HL-60/S4 treated with phorbol 12-myristate 13-acetate at 8.2 ng/mL for 4 days and 3 days (cell line): ENCODE results near the gene GSDMA.

Experiments used
- in situ Hi-C: fragments of 300-500 bp; cut with MboI; formaldehyde crosslinking; loops from 2 replicates; pipeline ENCODE4 v1.15.0; 2022; ENCODE audit warnings: low sequenced_read_pairs

The GSDMA gene

DNA sequence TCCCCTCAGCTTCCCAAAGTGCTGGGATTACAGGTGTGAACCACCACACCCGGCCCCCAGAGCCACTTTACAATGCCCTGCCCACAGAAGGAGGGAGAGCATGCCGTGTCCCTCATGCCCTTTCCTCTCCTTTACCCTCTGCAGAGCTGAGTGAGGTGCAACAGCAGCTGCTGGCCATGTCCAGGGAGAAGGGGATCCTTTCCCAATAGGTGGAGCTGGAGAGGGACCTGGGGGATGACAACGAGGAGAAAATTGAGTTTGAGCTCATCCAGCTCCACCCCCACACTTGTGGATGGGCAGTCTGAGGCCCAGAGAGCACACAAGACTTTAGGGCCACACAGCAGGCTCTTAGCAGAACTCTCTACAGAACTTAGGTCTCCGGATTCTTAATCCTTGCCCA lies 7.9 kb upstream of the GSDMA start:
- in situ Hi-C loops, result no loop called here

DNA sequence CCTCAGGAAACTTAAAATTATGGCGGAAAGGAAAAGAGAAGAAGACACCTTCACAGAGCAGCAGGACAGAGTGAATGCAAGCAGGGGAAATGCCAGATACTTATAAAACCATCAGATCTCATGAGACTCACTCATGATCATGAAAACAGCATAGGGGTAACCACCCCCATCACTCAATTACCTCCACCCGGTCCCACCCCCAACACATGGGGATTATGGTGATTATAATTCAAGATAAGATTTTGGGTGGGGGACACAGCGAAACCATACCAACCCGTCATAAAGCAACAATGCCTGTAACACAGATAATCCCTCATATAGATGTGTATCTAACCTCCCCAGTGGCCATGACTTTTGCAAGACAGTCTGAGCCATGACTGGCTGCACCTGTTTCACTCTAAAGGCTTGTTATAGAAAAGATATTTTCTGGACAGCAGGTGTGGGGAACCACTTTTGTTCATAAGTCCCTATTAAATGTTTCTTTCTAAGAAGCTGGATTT lies 7.0 kb upstream of the GSDMA start:
- in situ Hi-C loops, result no loop called here

DNA sequence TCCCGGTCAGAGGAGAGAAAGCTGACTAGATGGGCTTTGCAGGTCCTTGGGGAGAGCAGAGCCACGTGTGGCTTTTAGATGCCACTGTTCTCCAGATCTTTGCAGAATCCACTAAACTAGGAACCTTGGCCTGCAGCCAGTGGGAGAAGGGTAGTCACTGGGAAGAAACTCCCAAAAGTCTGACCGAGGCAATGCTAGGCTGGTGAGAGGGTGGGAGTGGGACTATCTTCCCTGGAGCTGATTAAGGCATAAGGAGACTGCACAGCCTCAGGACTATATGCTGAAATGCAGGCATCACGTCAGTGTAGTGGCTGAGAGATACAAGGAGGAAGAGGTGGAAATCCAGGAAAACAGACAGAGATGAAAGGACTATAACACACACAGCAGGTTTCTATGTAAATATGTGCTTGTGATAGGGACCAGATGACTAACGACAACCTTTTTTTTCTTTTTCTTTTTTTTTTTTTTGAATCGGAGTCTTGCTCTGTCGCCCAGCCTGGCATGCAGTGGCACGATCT lies 2.2 kb upstream of the GSDMA start:
- in situ Hi-C loops, result no loop called here

DNA sequence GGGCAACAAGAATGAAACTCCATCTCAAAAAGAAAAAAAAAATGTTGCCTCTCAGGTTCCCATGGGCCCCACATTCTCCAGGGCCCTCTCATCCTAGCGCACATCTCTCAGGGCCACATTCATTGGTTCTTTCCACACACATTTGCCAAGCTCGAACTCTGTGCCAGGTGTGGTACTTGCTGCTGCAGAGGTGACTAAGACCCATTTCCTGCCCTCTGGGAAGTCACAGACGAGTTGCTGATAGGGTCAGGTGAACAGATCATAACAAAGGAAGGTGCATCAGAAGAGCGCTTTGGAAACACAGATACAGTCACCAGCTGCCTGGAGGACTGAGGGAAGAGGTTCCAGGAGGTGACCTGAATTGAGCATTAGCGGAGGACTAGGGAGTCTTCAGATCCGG lies 1.0 kb downstream of the GSDMA start:
- in situ Hi-C loops, result no loop called here

DNA sequence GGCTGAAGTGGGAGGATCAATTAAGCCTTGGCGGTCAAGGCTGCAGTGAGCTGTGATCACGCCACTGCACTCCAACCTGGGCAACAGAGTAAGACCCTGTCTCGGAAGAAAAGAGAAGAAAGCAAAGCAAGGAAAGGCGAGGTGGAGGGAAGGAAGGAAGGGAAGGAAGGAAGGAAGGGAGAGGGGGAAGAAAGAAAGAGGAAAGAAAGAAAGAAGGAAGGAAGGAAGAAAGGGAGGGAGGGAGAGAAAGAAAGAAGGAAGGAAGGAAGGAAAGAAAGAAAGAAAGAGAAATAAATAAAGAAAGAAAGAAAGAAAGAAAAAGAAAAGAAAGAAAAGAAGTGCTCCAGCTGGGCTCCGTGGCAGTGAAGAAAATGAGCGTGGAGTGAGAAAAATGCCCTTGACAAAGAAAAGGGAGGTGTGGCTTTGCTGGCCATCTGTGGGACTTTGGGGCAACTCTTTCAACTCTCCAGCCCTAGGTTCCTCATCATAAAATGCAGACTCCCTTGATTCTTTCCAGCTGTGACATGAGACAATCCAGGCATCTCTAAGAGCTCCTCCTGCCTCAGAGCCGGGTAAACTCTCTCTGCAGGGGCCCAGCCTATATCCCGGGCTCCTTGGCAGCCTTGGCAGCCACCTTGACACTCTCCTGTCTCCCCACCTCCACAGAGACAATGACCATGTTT lies 2.4 kb downstream of the GSDMA start:
- in situ Hi-C loops, result no loop called here

DNA sequence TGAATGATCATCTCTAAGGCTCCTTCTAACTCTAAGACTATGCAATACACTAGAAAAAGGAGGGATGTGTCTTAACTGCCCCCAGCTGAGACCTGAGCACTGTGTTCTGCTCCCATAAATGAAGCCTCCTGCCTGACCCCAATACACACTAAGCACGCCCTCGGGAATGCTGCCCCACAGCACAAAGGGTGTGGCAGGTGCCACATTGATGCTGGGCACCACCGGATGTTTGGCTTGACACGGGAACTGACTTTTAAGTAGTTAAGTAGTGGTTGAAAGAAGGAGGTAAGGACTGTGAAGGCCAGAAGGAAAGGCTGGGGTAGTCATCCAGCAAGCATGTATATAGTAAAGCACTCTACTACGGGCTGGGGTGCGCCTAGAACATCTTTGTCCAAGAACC lies 4.0 kb downstream of the GSDMA start:
- in situ Hi-C loops, result no loop called here

DNA sequence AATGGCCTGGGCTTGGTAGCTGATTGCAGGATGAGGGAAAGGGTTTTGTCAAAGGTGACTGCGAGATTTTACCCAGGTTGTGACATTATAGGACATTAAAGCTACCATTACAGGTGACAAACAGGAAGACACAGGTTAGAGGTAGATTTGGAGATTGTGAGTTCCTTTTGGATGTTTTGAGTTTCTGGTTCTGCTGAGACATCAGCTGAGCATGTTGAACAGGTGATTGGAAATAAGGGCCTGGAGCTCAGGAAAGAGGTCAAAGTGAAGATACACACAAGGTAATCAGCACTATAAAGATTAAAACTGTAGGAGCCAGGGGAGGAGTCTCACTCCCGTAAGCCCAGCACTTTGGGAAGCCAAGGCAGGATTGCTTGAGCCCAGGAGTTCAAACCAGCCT lies 6.0 kb downstream of the GSDMA start:
- in situ Hi-C loops, result no loop called here

DNA sequence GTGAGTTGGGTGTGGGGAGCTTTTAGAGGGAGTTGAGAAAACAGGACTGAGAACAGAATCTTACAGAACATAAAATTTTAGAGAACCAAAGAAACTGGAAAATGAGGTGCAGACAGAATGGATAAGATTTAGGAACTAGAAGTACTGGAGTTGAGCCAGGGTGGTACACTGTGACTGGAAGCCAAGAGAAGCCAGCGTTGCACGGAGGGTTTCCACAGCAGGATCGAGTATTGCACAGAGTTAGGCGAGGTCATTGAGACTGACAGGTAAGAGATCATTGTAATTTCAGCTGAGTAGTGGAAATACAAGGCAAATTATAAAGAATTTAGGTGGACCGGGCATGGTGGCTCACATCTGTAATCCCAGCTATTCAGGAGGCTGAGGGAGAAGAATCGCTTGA lies 6.6 kb downstream of the GSDMA start:
- in situ Hi-C loops, result no loop called here

DNA sequence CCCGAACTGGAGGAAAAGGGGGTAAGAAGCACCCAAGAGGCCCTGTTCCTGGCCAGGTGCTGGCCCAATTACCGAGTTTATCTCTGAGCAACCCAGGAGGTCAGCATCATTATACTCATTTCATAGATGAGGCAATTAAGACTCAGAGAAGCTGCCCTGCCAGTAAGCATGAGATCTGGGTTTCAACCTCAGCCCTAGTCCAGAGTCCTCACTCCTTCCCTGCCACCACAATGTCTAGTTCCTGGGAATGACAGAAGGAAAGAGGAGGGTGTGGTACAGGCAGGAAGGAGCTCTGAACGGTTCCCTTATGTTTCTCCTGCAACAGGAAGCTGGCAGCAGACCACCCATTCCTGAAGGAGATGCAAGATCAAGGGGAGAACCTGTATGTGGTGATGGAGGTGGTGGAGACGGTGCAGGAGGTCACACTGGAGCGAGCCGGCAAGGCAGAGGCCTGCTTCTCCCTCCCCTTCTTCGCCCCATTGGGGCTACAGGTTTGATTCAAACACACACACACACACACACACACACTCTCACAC lies 7.4 kb downstream of the GSDMA start:
- in situ Hi-C loops, result no loop called here

DNA sequence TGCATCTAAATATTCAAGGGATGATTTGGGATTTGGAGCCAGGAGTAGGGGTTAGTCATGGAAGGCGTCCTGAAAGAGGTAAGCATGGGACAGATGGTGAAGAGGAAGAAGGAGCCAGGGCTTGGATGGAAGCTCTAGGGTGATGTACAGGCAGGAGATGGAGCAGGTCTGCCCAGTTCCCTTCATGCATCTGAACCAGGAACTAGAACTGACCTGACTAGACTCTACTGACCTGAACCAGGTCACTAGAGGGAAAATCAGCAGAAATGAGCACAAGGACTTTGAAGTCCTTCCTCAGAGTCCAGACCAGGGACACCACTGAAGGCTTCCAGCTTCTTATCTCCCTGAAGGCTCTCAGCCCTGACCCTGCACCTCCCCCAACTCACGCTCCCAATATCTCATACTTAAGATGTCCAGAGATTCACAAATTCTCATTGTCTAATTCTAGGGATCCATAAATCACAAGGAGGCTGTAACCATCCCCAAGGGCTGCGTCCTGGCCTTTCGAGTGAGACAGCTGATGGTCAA lies 8.3 kb downstream of the GSDMA start:
- in situ Hi-C loops, result no loop called here

DNA sequence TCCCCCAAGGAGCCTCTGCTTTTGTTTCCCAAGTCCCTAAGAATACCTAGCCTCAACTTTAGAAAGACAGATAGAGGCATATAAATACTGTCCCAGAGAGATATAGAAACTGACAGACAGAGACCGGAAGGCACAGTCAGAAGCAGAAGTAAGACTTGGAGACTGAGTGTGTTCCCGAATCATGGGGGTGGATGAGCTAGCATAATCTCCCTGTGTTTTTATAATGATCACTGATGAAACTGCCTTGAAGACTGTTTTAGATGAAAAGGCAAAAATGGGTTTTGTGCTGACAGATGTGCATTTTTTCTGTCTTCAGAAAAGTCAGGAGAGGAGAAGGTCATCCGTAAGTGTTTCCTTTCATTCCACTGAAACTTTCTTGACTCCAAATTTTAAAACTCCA lies 9.5 kb downstream of the GSDMA start:
- in situ Hi-C loops, result no loop called here

DNA sequence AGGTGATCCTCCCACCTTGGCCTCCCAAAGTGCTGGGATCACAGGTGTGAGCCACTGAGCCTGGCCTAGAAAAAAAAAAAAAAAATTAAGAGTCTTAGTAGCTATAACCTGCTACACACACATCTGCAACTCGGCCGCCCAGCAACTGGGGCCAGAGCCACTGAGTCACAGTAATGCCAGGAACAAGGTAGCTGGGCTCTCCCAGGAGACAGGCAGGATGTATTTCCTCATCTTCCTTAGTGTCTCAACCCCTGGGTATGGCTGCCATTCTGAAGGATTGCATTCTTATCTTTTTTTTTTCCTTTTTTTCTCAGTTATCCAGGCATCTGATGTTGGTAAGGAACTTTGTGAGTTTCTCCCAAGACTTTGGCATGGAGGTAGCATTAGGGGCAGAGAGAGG lies 10.7 kb downstream of the GSDMA start:
- in situ Hi-C loops, result no loop called here

DNA sequence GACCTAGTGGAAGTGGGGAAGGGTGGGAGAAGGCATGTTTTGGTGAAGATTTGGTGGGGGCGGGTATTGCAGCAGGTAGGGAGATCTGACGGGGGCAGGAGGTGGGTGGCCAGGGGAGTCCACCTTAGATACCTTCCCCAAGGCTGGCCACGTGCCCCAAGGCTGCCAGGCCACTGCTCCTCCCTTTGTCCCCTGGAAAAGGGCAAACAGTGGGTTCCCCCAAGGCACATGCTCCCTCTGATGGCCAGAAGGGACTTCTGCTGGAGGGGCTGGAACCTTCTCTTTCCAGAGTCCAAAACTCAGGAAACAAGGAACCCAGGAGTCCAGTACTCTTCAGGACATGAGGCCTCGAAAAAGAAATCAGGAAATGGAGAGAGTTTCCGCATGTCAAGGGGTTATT lies 11.6 kb downstream of the GSDMA start:
- in situ Hi-C loops, result no loop called here

DNA sequence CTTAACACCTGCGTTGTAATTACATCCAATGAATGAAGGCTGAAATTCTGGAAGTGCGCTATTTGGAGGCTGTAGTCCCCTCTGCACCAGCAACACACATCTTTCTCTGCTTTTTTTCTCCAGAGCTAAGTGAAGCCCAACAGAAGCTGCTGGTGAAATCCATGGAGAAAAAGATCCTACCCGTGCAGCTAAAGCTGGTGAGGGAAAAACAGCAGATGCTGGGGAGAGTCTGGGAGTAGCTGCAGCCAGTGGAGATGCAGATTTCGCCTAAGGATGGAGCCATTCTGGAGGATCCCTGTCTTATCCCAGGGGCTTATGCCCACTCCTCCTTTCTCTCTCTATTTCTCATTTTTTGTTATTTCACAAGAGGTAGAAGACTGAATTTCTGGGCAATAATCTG lies 13.0 kb downstream of the GSDMA start:
- in situ Hi-C loops, result no loop called here

DNA sequence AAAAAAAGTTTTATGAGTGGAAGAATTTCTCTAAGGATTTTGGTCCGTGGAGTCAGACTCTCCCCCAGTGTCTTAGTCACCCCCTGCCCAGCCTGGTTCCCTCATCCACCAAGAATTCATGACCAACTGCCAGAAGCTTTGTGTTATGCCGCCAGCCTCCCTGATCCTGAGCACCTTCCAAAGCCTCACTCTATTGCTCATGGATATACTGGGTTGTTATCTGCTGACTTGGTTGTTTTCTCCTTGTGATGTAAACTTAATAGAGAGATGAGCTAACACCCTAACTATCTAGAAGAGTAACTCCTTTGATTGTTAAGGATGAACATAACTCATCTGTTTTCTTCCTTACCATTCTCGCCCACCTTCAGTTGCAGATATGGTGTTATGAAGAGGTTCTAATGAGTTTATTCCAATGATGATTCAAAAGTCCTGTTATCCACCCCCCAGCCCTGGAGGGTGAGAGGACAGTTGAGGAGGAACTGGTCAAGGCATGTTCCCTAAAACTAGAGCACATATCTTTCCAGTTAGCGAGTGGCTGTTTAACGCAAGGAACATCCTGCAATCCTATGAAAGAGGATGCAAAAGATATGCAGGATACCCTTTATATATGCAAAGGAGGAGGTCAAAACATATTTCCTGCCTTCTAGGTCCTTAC lies 16.3 kb downstream of the GSDMA start:
- in situ Hi-C loops, result no loop called here

DNA sequence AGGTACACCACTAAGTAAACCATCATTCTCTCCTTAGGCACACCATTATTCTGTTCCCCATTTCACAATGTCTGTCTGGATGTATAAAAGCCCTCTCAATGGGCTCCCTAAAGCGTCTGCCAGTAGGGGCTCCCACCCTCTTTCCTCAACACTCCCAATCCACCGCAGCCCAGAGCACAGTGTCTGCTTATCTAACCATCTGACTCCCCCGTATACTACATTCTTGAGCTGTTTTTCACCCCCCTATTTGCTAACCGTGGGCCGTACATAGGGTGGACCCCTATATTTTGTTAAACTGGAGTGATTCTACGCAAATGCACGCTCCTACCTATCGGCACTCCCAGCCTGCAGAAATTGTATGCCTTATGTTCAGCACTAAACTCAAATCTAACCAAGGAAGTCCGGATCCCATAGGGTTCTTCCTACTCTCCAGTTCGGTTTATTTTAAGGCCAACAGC lies 17.1 kb downstream of the GSDMA start:
- in situ Hi-C loops, result no loop called here

DNA sequence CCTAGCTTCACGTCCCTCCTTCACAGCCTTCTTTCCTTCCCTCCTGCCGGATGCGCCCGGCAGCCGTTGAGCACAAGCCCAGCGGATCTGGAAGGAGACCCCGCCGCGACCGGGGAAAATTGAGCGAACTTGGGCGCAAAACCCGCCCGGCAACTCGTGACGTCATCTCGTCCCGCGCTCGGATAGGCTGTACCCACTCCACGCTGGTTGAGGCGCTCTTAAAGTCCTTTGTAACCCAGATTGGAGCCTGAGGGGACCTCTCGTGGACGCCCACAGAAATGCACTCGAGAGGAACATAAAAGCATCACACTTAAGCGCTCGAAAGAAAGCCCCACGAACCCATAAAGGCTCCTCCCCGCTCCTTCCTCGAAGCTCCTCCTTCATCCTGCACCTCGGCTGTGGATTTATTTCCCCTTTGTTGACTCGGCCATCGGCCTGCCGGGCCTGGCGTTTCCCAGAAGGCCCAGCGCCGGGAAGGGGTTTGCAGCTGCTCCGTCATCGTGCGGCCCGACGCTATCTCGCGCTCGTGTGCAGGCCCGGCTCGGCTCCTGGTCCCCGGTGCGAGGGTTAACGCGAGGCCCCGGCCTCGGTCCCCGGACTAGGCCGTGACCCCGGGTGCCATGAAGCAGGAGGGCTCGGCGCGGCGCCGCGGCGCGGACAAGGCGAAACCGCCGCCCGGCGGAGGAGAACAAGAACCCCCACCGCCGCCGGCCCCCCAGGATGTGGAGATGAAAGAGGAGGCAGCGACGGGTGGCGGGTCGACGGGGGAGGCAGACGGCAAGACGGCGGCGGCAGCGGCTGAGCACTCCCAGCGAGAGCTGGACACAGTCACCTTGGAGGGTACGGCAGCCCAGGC lies 17.8 kb downstream of the GSDMA start, which contains the start of gene PSMD3:
Gene PSMD3, plus strand, starts transcription at position 457 of the 856 bp plus-strand sequence. Its CDS starts 164 bp downstream, at position 621.
- in situ Hi-C loops, result no loop called here

DNA sequence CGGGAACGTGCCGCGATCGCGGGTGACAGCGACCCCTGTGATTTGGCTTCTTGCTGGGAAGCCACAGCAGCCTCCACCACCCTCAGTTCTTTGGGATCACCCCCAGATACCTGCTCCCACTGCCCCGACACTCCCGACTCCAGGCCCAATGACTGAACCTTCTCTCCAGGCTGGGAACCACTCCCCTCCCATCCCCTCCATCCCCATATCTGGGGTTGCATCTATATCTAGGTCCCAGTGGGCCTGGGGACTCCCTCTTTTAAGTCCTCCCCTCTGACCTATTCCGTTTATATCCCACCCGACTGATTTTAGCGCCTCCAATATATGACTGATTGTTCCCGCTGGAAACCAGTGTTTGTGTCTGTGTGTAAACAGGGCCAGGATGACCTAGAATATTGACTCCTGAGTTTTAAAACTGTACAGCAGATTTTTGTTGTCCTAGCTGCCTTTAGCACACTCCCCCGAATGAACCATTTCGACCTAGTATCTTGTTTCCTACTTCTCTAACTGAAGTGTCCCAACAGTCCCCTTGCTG lies 18.5 kb downstream of the GSDMA start:
- in situ Hi-C loops, result no loop called here

DNA sequence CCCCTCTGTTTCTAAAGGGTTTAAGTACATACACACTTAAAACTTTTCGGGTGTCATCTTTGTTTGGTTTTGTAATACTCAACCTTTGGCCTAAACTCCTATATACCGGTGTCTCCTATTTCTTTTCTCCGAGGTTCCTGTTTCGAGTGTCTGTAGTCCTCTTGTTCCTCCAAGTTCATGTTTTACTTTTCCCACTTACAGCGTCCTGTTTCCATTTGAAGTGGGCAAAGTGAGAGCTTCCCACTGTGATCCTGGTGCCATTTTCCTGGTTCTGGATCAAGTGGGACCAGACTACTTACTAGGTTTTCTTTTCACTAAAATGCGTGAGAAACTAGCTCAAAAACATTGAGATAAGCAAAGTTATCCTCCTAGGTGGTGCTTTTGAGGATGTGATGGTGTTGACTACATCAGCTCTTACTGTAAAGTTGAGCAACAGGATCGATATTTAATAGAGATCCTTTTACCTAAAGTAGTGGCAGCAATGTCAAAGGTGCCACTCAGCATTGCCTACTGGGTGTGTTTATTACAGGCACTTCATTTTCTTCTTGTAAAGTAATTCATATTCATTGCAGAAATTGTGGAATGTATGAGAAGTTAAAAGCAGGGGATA lies 19.1 kb downstream of the GSDMA start:
- in situ Hi-C loops, result no loop called here

DNA sequence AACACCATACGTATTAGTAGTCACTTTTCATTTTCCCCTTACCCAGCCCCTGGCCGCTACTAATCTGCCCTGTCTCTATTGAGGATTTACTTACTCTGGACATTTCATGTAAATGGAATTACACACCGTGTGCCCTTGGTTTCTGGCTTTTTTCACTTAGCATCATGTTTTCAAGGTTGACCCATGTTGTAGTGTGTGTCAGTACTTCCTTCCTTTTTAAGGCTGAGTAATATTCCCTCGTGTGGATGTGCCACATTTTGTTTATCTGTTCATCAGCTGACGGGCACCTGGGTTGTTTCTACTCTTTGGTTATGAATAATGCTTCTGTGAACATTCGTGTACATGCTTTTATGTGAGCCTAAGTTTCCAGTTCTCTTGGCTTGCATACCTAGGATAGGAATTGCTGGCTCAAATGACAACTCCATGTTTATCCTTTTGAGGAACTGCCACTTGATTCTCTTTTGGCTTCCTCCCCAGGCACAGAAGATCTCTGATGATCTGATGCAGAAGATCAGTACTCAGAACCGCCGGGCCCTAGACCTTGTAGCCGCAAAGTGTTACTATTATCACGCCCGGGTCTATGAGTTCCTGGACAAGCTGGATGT lies 25.5 kb downstream of the GSDMA start:
- in situ Hi-C loops, result no loop called here
